Uterus (tissue), 4 donors: ENCODE results near the gene RIOX2. TPM values are rescaled to one million over a fixed set of nuclear protein-coding genes. Genes with fewer than 3 reads are reported as not detected.

Source experiments
- DNase-seq, 2 donors: peaks; one replicate each; pipeline ENCODE4 v3.0.0-alpha.2; 2019 to 2020
- H3K27ac ChIP-seq, 2 donors: fragments of 200-600 bp; sonication (generic); 1 replicate in 1 of 2; 2 replicates in 1 of 2; pipeline ENCODE4 v1.5.1; 2016 to 2018
- H3K27me3 ChIP-seq, 2 donors: fragments of 200-600 bp; sonication (generic); one replicate each; pipeline ENCODE4 v1.5.1; 2018 to 2019; ENCODE audit warnings: control low read depth in 1 of 2
- H3K36me3 ChIP-seq, 2 donors: fragments of 200-600 bp; sonication (generic); one replicate each; pipeline ENCODE4 v1.5.1; 2019; ENCODE audit warnings: control low read depth in 1 of 2
- H3K4me1 ChIP-seq, 2 donors: fragments of 200-600 bp; sonication (generic); one replicate each; pipeline ENCODE4 v1.5.1; 2018 to 2019; ENCODE audit warnings: control low read depth in 1 of 2
- H3K4me3 ChIP-seq, 2 donors: fragments of 200-600 bp; sonication (generic); 1 replicate in 1 of 2; 2 replicates in 1 of 2; pipeline ENCODE4 v1.5.1; 2018 to 2019; ENCODE audit warnings: mild to moderate bottlenecking in 1 of 2
- H3K9me3 ChIP-seq, 2 donors: fragments of 200-600 bp; sonication (generic); one replicate each; pipeline ENCODE4 v1.5.1; 2019; ENCODE audit warnings: control low read depth in 1 of 2
- POLR2A ChIP-seq, 2 donors: fragments of 450-650 bp; IDR thresholded peaks; one replicate each; pipeline ENCODE4 v1.6.1; 2016; ENCODE audit warnings: antibody characterized with exemption in 2 of 2, mild to moderate bottlenecking in 1 of 2, moderate library complexity in 1 of 2
- intact Hi-C: fragments of 100-400 bp; cut with DNase I; formaldehyde crosslinking; loops from one replicate; pipeline ENCODE4 v1.15.1; 2023; ENCODE audit warnings: low total_unique reads
- total RNA-seq, 4 donors: library from RNA; depleted of rRNA in 3 of 4; stranded (reverse); fragments of >200 nt in 3 of 4; gene quantifications; one replicate each; pipeline versions ENCODE4 v1.1.0 to v1.2.4, GENCODE V29; 2014 to 2023
- TF ChIP-seq, protein P1 (sequence below), 4 experiments: fragments of 200-600 bp in 2 of 4; fragments of 450-650 bp in 2 of 4; sonication (generic) in 2 of 4; IDR thresholded peaks; one replicate each; pipeline ENCODE4 v1.5.1; 2016 to 2019; ENCODE audit warnings: antibody characterized with exemption in 4 of 4, mild to moderate bottlenecking in 2 of 4, moderate library complexity in 1 of 4
- donor health status: DM: yes; HTN: yes; CAD: no.

RIOX2 gene
- total RNA-seq, 4 donors from 2014 or later = 8.8 to 35.5 (median 22.1) TPM

DNA sequence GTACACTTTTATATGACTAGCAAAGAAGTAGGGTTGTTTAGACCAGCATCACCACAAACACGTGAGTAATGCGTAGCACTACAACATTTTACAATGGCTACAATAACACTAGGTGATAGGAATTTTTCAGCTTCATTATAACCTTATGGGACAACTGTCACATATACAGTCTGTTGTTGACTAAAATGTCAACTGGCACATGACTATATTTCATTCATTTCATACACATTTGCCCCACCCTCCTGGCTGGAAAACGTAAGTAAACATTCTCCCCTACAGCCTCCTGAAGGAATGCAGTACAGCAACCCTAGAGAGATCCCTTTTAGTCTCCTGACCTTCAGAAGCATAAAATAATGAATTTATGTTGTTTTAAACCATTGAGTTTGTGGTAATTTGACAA is 16.2 kb downstream of the RIOX2 start:
- H3K36me3 ChIP-seq = no peaks in the 10 kb centered on the region
- TF ChIP-seq, protein P1, sequence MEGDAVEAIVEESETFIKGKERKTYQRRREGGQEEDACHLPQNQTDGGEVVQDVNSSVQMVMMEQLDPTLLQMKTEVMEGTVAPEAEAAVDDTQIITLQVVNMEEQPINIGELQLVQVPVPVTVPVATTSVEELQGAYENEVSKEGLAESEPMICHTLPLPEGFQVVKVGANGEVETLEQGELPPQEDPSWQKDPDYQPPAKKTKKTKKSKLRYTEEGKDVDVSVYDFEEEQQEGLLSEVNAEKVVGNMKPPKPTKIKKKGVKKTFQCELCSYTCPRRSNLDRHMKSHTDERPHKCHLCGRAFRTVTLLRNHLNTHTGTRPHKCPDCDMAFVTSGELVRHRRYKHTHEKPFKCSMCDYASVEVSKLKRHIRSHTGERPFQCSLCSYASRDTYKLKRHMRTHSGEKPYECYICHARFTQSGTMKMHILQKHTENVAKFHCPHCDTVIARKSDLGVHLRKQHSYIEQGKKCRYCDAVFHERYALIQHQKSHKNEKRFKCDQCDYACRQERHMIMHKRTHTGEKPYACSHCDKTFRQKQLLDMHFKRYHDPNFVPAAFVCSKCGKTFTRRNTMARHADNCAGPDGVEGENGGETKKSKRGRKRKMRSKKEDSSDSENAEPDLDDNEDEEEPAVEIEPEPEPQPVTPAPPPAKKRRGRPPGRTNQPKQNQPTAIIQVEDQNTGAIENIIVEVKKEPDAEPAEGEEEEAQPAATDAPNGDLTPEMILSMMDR (IDR thresholded peaks at IDR 0.05) = no peak
- TF ChIP-seq POLR2A (IDR thresholded peaks at IDR 0.05) = no peak
- intact Hi-C loops = no loop called here

DNA sequence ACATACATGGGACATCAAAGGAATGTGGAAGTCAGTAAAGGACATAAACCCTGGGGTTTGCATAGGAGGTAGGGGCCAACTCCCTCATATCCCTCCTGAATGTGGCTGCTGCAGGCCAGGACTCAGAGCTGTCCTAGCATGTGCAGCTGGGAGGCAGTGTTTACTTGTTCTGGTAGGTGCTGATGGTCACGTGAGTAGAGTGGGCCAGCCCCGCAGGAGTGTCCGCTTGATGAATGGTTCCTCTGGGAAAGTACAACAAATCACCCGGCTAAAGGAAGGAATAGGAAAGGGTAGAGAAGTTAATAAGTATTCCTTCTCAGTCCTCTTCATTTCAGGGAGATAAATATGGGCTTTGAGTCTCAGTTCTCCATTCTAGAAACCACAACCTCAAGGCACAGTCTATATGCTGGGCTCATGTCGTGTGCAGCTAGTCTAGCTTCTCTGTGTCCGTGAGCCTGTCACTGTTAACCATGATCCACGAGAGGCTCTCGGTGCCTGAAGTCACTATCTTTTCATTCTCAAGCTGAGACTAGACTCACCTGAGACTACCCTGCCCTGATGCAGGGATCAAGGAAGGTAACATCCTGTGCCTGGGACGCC is 17.9 kb downstream of the RIOX2 start:
- no peak for TF ChIP-seq POLR2A (IDR thresholded peaks at IDR 0.05)
- TF ChIP-seq, protein P1 (IDR thresholded peaks at IDR 0.05) = no peak
- Histone ChIP-seq H3K9me3 (no peaks in the 10 kb centered on the region), H3K4me3 (no peak overlapping the region), H3K36me3 (no peaks in the 10 kb centered on the region), H3K4me1 (no peaks in the 10 kb centered on the region), H3K27ac (no peak overlapping the region), H3K27me3 (no peaks in the 10 kb centered on the region)
- intact Hi-C loops = no loop called here
- no peak for DNase-seq

More for the DNA sequence above, 16.2 kb downstream of the RIOX2 start:
- Histone ChIP-seq H3K27ac (no peak overlapping the region), H3K27me3 (no peaks in the 10 kb centered on the region), H3K4me1 (no peaks in the 10 kb centered on the region), H3K9me3 (no peaks in the 10 kb centered on the region), H3K4me3 (no peak overlapping the region)
- no peak for DNase-seq

DNA sequence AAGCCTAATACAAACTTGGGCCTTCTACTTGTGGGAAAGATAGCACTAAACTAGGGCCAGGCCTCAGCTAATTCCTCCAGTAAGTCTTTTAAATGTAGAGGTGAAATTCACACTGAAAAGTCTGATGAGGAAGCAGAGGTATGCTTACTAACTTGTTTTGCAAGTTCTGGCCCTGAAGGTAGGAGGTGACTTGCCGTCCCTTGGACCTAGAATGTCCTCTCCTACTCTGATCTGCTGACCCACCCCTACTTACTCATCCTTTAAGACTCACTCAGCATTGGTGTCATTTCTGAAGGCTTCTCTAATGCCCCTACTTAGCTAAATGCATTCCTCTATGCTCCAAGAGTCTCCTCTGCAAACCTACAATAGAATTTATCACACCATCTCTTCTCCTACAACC is 19.4 kb downstream of the RIOX2 start:
- Histone ChIP-seq H3K27me3 (no peaks in the 10 kb centered on the region), H3K4me1 (no peaks in the 10 kb centered on the region), H3K27ac (no peak overlapping the region), H3K9me3 (no peaks in the 10 kb centered on the region), H3K36me3 (no peaks in the 10 kb centered on the region), H3K4me3 (no peak overlapping the region)
- no peak for DNase-seq
- TF ChIP-seq, protein P1 (IDR thresholded peaks at IDR 0.05) = no peak
- no peak for TF ChIP-seq POLR2A (IDR thresholded peaks at IDR 0.05)
- intact Hi-C loops = no loop called here

DNA sequence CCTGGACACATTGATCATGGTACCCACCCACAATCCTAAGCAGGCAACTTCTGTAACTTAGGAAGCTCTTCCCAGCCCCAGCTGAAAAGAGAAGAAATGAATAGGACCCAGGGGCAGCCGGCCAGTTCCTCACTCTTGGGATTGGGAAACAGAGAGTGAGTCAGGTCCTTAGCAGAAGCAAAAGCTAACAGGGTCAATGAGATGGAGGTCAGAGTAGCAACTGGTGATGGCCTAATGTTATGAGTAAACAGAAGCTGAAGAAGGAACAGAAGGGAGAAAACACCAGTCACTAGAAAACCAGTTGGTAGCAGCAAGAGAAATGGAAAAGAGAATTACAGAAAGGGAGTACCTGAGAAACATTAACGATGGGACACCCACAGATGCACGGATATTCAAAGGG is 20.0 kb downstream of the RIOX2 start:
- Histone ChIP-seq H3K27me3 (no peaks in the 10 kb centered on the region), H3K36me3 (no peaks in the 10 kb centered on the region), H3K9me3 (no peaks in the 10 kb centered on the region), H3K27ac (no peak overlapping the region), H3K4me3 (no peak overlapping the region), H3K4me1 (no peaks in the 10 kb centered on the region)
- peak; percentile 33 to 56 for DNase-seq
- intact Hi-C loops = no loop called here
- TF ChIP-seq POLR2A (IDR thresholded peaks at IDR 0.05) = no peak
- TF ChIP-seq, protein P1 (IDR thresholded peaks at IDR 0.05) = no peak

DNA sequence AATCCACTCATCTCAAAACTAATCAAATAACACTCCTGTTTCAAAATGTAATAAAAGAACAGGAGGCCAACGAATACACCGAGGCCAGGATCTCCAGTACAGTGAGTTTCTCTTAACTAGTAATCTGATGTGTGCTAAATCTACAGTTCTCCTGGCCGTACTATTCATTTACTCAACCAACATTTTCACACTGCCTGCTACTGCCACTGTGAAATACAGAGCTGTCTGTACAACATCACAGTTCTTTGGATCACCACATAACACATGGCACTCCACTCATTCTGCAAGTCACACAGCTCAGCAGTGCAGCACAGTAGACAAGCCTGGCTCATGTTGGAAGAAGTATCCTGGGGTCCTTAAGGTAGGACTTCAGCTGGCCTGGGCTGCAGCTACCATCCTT is 21.9 kb downstream of the RIOX2 start:
- Histone ChIP-seq H3K27ac (no peak overlapping the region), H3K27me3 (no peaks in the 10 kb centered on the region), H3K36me3 (no peaks in the 10 kb centered on the region), H3K4me3 (no peak overlapping the region), H3K9me3 (no peaks in the 10 kb centered on the region), H3K4me1 (no peaks in the 10 kb centered on the region)
- TF ChIP-seq POLR2A (IDR thresholded peaks at IDR 0.05) = no peak
- TF ChIP-seq, protein P1 (IDR thresholded peaks at IDR 0.05) = no peak
- no peak for DNase-seq
- intact Hi-C loops = no loop called here
